H9 (cell line): Measurements from ENCODE around the gene KIAA1671. TPM values are rescaled to one million over a fixed set of nuclear protein-coding genes. Genes with fewer than 3 reads are reported as not detected.

ENCODE experiments used
- DNase-seq: peaks from one replicate; pipeline ENCODE4 v3.0.0-alpha.2; 2017
- H2AFZ ChIP-seq: one replicate; pipeline ENCODE4 v1.6.1; 2013; ENCODE audit warnings: mild to moderate bottlenecking, low read length, control low read depth, moderate library complexity
- H2AK5ac ChIP-seq: 2 replicates; pipeline ENCODE4 v1.6.1; 2013; ENCODE audit warnings: low read length, control low read depth, mixed read lengths; ENCODE audit not compliant: insufficient read length
- H2BK120ac ChIP-seq: one replicate; pipeline ENCODE4 v1.6.1; 2013; ENCODE audit warnings: low read depth, mild to moderate bottlenecking, low read length, control low read depth, inconsistent platforms; ENCODE audit not compliant: poor library complexity, severe bottlenecking
- H2BK12ac ChIP-seq: 2 replicates; pipeline ENCODE4 v1.6.1; 2013; ENCODE audit warnings: low read length, control low read depth, mixed read lengths, low read depth; ENCODE audit not compliant: insufficient read length
- H2BK15ac ChIP-seq: 2 replicates; pipeline ENCODE4 v1.6.1; 2013; ENCODE audit warnings: low read depth, low read length, control low read depth
- H2BK20ac ChIP-seq: one replicate; pipeline ENCODE4 v1.6.1; 2013; ENCODE audit warnings: low read depth, mild to moderate bottlenecking, low read length, control low read depth, inconsistent platforms; ENCODE audit not compliant: poor library complexity, severe bottlenecking
- H2BK5ac ChIP-seq: 2 replicates; pipeline ENCODE4 v1.6.1; 2013; ENCODE audit warnings: low read length, control low read depth, mixed read lengths; ENCODE audit not compliant: insufficient read length
- H3K14ac ChIP-seq: 2 replicates; pipeline ENCODE4 v1.6.1; 2013; ENCODE audit warnings: low read length, control low read depth; ENCODE audit not compliant: insufficient read depth
- H3K18ac ChIP-seq: 2 replicates; pipeline ENCODE4 v1.6.1; 2013; ENCODE audit warnings: low read depth, mild to moderate bottlenecking, mixed read lengths, low read length, control low read depth; ENCODE audit not compliant: insufficient read length
- H3K23ac ChIP-seq: 2 replicates; pipeline ENCODE4 v1.6.1; 2013; ENCODE audit warnings: low read length, control low read depth, mixed read lengths, low read depth; ENCODE audit not compliant: insufficient read length
- H3K23me2 ChIP-seq: 2 replicates; pipeline ENCODE4 v1.6.1; 2013; ENCODE audit warnings: low read depth, mild to moderate bottlenecking, mixed read lengths, low read length, control low read depth; ENCODE audit not compliant: insufficient read length, poor library complexity, severe bottlenecking
- H3K27ac ChIP-seq: 2 replicates; pipeline ENCODE4 v1.5.1; 2013; ENCODE audit warnings: low read length, control low read depth, mixed read lengths, low read depth; ENCODE audit not compliant: insufficient read length
- H3K27me3 ChIP-seq: 2 replicates; pipeline ENCODE4 v1.6.1; 2013; ENCODE audit warnings: low read length, control low read depth, inconsistent platforms; ENCODE audit not compliant: insufficient read depth
- H3K4ac ChIP-seq: 2 replicates; pipeline ENCODE4 v1.6.1; 2013; ENCODE audit warnings: low read depth, mild to moderate bottlenecking, control low read depth, inconsistent platforms, low read length, moderate library complexity
- H3K4me1 ChIP-seq: 2 replicates; pipeline ENCODE4 v1.6.1; 2013; ENCODE audit warnings: low read length, control low read depth, inconsistent platforms; ENCODE audit not compliant: insufficient read depth
- H3K4me2 ChIP-seq: 2 replicates; pipeline ENCODE4 v1.6.1; 2013; ENCODE audit warnings: low read length, control low read depth, mixed read lengths; ENCODE audit not compliant: insufficient read length, insufficient read depth
- H3K56ac ChIP-seq: 2 replicates; pipeline ENCODE4 v1.6.1; 2013; ENCODE audit warnings: low read depth, mild to moderate bottlenecking, mixed read lengths, low read length, control low read depth; ENCODE audit not compliant: insufficient read length
- H3K79me1 ChIP-seq: 2 replicates; pipeline ENCODE4 v1.6.1; 2013; ENCODE audit warnings: low read depth, mild to moderate bottlenecking, moderate library complexity, low read length, control low read depth, inconsistent platforms; ENCODE audit not compliant: insufficient read depth, poor library complexity, severe bottlenecking
- H3K79me2 ChIP-seq: 2 replicates; pipeline ENCODE4 v1.6.1; 2013; ENCODE audit warnings: low read length, control low read depth, inconsistent platforms; ENCODE audit not compliant: insufficient read depth
- H3K9ac ChIP-seq: 2 replicates; pipeline ENCODE4 v1.6.1; 2013; ENCODE audit warnings: low read length, control low read depth, mixed read lengths; ENCODE audit not compliant: insufficient read length; ENCODE audit errors: extremely low read depth
- H3K9me3 ChIP-seq: one replicate; pipeline ENCODE4 v1.6.1; 2013; ENCODE audit warnings: low read depth, low read length, inconsistent platforms; ENCODE audit not compliant: control insufficient read depth
- H3T11ph ChIP-seq: one replicate; pipeline ENCODE4 v1.6.1; 2013; ENCODE audit warnings: mild to moderate bottlenecking, low read length, control low read depth, inconsistent platforms
- H4K20me1 ChIP-seq: one replicate; pipeline ENCODE4 v1.6.1; 2013; ENCODE audit not compliant: control insufficient read depth, insufficient read length, insufficient read depth
- H4K5ac ChIP-seq: 2 replicates; pipeline ENCODE4 v1.6.1; 2013; ENCODE audit warnings: low read depth, mild to moderate bottlenecking, mixed read lengths, low read length, control low read depth; ENCODE audit not compliant: insufficient read length
- H4K8ac ChIP-seq: replicated peaks from 2 replicates; pipeline ENCODE4 v1.6.1; 2013; ENCODE audit warnings: low read length, control low read depth, mixed read lengths, low read depth; ENCODE audit not compliant: insufficient read length
- H4K91ac ChIP-seq: 2 replicates; pipeline ENCODE4 v1.6.1; 2013; ENCODE audit warnings: low read depth, mild to moderate bottlenecking, moderate library complexity, mixed read lengths, low read length, control low read depth; ENCODE audit not compliant: insufficient read length
- H3K27ac Mint-ChIP-seq, 3 experiments: 2 replicates in 2 of 3; 3 replicates in 1 of 3; pipeline ENCODE4 v1.8.0; 2020 to 2021; ENCODE audit warnings: mixed read lengths in 3 of 3, mild to moderate bottlenecking in 1 of 3, moderate library complexity in 1 of 3
- H3K27me3 Mint-ChIP-seq: 2 replicates; pipeline ENCODE4 v1.8.0; 2021; ENCODE audit warnings: low read depth, mild to moderate bottlenecking, moderate library complexity, mixed read lengths
- H3K36me3 Mint-ChIP-seq, 3 experiments: 2 replicates in 2 of 3; 3 replicates in 1 of 3; pipeline ENCODE4 v1.8.0; 2020 to 2021; ENCODE audit warnings: low read depth in 3 of 3, mixed read lengths in 3 of 3; ENCODE audit not compliant: insufficient read depth in 1 of 3
- H3K4me1 Mint-ChIP-seq, 2 experiments: 2 replicates each; pipeline ENCODE4 v1.8.0; 2020; ENCODE audit warnings: mixed read lengths in 2 of 2
- H3K4me3 Mint-ChIP-seq, 2 experiments: 2 replicates in 1 of 2; 3 replicates in 1 of 2; pipeline ENCODE4 v1.8.0; 2020 to 2021; ENCODE audit warnings: mild to moderate bottlenecking in 2 of 2, mixed read lengths in 2 of 2, moderate library complexity in 1 of 2
- H3K9me3 Mint-ChIP-seq, 2 experiments: 2 replicates in 1 of 2; 3 replicates in 1 of 2; pipeline ENCODE4 v1.8.0; 2020; ENCODE audit warnings: mild to moderate bottlenecking in 2 of 2, mixed read lengths in 2 of 2, moderate library complexity in 1 of 2
- WGBS: extraction: QIAGEN DNeasy Blood & Tissue Kit; methylation state at CpG from one replicate; pipeline ENCODE4 v1.1.7; 2013; ENCODE audit warnings: missing lambda C conversion rate, low lambda C conversion rate, mixed read lengths; ENCODE audit not compliant: insufficient read length; ENCODE audit errors: extremely low coverage; 5-methylcytosine and 5-hydroxymethylcytosine counted together
- total RNA-seq: library from RNA; stranded (reverse); gene quantifications from 2 replicates; pipeline ENCODE4 v1.2.1, GENCODE V29; 2021
- TF ChIP-seq, protein P1 (sequence below): fragments of 200-600 bp; sonication (generic); conservative IDR thresholded peaks from 3 replicates; pipeline ENCODE4 v1.8.0; 2021; ENCODE audit warnings: antibody characterized with exemption, mild to moderate bottlenecking

KIAA1671 gene
- total RNA-seq, 1 experiment from 2014 or later, result 22.6 TPM

DNA sequence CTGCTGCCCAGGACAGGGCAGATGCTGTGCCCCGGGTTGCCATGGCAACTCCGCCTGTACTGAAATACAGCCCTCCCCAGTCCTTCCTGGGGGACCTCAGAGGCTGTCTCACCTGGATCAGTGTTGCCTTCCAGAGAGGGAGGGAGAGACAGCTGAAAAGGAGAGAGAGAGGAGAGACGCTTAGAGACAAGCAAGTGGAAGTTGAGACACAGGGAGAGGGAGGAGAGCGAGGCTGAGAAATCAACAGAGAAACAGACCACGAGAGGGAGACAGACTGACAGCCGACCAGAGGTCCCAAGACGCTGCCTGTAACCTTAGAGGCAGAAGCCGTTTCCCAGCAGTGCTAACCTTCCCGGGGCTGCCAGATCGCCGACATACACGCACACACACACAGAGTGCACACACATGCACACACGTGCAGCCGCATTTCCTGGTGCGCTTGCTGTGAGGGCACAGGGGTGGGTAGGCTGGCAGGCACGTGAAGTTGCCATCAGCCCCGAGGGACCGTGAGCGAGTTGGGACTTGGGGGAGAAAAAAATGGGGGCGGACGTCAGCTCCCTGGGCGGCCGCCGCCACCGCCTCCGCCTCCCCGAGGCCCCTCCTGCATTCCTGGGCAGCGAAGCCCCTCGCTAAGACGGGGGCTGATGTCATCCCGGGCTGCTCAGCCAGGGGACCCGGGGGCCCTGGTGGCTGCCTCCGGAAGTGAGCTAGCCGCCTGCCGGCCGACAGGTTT, 158.5 kb downstream of the KIAA1671 start:
- peak; percentile 89 for DNase-seq
- Mint-ChIP-seq H3K9me3 (no peaks in the 10 kb centered on the region; a peak in 1 of 5 replicates), H3K4me1 (peaks cover 31 to 33% of the 10 kb centered on the region in 2 experiments), H3K27ac (peak overlapping the region; percentile 67 to 96 (median 96); a peak in 6 of 7 replicates), H3K4me3 (peak overlapping the region; percentile 67 to 84), H3K27me3 (no peaks in the 10 kb centered on the region; the same call in 1 of the 2 replicates), H3K36me3 (0 out of 7 replicates have a peak, but pooled peaks cover 0 to 2% (median 0%) of the 10 kb centered on the region in 3 experiments)
- TF ChIP-seq, protein P1, sequence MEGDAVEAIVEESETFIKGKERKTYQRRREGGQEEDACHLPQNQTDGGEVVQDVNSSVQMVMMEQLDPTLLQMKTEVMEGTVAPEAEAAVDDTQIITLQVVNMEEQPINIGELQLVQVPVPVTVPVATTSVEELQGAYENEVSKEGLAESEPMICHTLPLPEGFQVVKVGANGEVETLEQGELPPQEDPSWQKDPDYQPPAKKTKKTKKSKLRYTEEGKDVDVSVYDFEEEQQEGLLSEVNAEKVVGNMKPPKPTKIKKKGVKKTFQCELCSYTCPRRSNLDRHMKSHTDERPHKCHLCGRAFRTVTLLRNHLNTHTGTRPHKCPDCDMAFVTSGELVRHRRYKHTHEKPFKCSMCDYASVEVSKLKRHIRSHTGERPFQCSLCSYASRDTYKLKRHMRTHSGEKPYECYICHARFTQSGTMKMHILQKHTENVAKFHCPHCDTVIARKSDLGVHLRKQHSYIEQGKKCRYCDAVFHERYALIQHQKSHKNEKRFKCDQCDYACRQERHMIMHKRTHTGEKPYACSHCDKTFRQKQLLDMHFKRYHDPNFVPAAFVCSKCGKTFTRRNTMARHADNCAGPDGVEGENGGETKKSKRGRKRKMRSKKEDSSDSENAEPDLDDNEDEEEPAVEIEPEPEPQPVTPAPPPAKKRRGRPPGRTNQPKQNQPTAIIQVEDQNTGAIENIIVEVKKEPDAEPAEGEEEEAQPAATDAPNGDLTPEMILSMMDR, result peak; percentile 62
- no peak overlapping the region for H2BK5ac ChIP-seq
- no peak overlapping the region for H2AFZ ChIP-seq
- no peak overlapping the region for H2BK120ac ChIP-seq
- H3K79me1 ChIP-seq, result no peaks in the 10 kb centered on the region
- H3K9ac ChIP-seq, result peak overlapping the region; percentile 47
- no peak overlapping the region for H3K27ac ChIP-seq
- H3T11ph ChIP-seq, result no peak overlapping the region
- peak overlapping the region; percentile 80 for H3K14ac ChIP-seq
- no peak overlapping the region for H3K56ac ChIP-seq
- no peak overlapping the region for H4K5ac ChIP-seq
- peak overlapping the region; percentile 93 for H3K18ac ChIP-seq
- peaks cover 2% of the 10 kb centered on the region for H4K20me1 ChIP-seq
- no peak overlapping the region for H4K8ac ChIP-seq
- H2BK12ac ChIP-seq, result peak overlapping the region; percentile 74
- H3K4ac ChIP-seq, result no peak overlapping the region
- no peaks in the 10 kb centered on the region for H3K79me2 ChIP-seq
- WGBS, result no CpG with 5 or more reads among the region's 36 CpGs
- peak overlapping the region; percentile 93 for H3K4me2 ChIP-seq
- H3K23me2 ChIP-seq, result peaks cover 11% of the 10 kb centered on the region
- no peak overlapping the region for H4K91ac ChIP-seq
- no peak overlapping the region for H3K23ac ChIP-seq
- no peak overlapping the region for H2AK5ac ChIP-seq
- no peak overlapping the region for H2BK15ac ChIP-seq
- H3K27me3 ChIP-seq, result no peaks in the 10 kb centered on the region
- H2BK20ac ChIP-seq, result no peak overlapping the region
- no peaks in the 10 kb centered on the region for H3K9me3 ChIP-seq
- no peaks in the 10 kb centered on the region; the same call in 1 of the 2 replicates for H3K4me1 ChIP-seq
